ENCODE results near the gene ZNF791. TPM values are rescaled to one million over a fixed set of nuclear protein-coding genes. Genes with fewer than 3 reads are reported as not detected.

The ZNF791 gene
- total and polyA plus RNA-seq, 2 of the 13 experiments (the other 11 are each of a cell fraction or from before 2014, with no cell fraction given): 12.8 to 17.4 TPM

DNA sequence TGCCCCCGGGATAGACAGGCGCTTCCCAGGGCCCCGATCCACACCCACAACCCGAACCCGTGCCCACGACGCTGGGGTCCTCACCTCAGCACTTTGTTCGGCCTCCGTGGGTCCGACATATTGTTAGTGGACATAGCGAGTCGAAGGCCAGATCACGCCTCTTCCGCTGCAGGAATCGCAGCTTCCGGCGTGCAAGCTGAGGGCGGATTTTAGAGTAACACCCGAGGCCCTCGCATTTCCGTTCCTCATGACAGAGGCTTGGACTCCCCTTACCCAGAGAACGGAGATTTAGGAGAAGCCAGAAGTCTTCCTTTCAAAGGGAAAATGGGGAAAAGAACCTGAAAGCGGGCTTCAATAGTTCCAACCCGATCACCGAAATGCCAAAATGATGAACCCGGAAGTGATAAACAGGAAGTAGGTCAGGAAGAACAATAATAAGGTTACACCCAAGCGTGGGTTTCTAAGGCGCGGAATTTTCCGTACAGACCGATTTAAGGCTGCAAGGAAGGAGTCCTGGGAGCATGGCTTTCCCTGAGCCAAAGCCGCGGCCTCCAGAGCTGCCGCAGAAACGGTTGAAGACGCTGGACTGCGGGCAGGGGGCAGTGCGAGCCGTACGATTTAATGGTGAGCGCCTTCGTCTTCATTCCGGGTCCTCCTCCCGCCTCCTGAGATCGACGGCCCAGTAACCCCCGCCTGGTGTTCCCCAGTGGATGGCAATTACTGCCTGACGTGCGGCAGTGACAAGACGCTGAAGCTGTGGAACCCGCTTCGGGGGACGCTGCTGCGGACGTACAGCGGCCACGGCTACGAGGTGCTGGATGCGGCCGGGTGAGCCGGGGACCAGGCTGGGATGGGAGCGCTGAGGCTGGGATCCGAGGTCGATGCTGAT is 58.8 kb downstream of the ZNF791 start (continued):
- TF ChIP-seq NR2F6 (IDR thresholded peaks at IDR 0.05) (no peak), NR2F6 (CRISPR knock-in tag; IDR thresholded peaks at IDR 0.05) (no peak), ZNF691 (CRISPR knock-in tag; IDR thresholded peaks at IDR 0.05; ENCODE audit: borderline replicate concordance, low read depth) (no peak), GTF3A (CRISPR knock-in tag; conservative IDR thresholded peaks at IDR 0.05) (no peak), ZNF724P (CRISPR knock-in tag; IDR thresholded peaks at IDR 0.05; ENCODE audit: borderline replicate concordance) (no peak), CCAR2 (optimal IDR thresholded peaks at IDR 0.05; ENCODE audit: low read depth, low read length) (no peak), FOXO4 (CRISPR knock-in tag; conservative IDR thresholded peaks at IDR 0.05) (no peak), HDAC6 (IDR thresholded peaks at IDR 0.05; ENCODE audit: low read depth, low read length) (no peak), ATF7-NPFF (CRISPR knock-in tag; IDR thresholded peaks at IDR 0.05; ENCODE audit: low read depth) (no peak; the same call in 1 of the 2 replicates), RAD51 (IDR thresholded peaks at IDR 0.05; ENCODE audit: borderline replicate concordance) (no peak), SIX4 (CRISPR knock-in tag; IDR thresholded peaks at IDR 0.05) (no peak), ZNF549 (CRISPR knock-in tag; IDR thresholded peaks at IDR 0.05) (no peak), TBX2 (CRISPR knock-in tag; IDR thresholded peaks at IDR 0.05; ENCODE audit: borderline replicate concordance) (peak; percentile 57), ZNF350 (CRISPR knock-in tag; IDR thresholded peaks at IDR 0.05; ENCODE audit: borderline replicate concordance, low read depth) (peak; percentile 62; the same call in 1 of the 2 replicates), NFE2 (CRISPR knock-in tag; IDR thresholded peaks at IDR 0.05) (no peak), MZF1 (CRISPR knock-in tag; IDR thresholded peaks at IDR 0.05; ENCODE audit: borderline replicate concordance) (no peak), RAD21 (CRISPR knock-in tag; IDR thresholded peaks at IDR 0.05) (no peak), ZNF670 (CRISPR knock-in tag; IDR thresholded peaks at IDR 0.05; ENCODE audit: borderline replicate concordance) (0 out of 2 replicates have a peak, but pooled peaks have one; percentile 29), ZNF124 (CRISPR knock-in tag; IDR thresholded peaks at IDR 0.05) (peak; percentile 27; the same call in 1 of the 2 replicates), ZNF263 (CRISPR knock-in tag; IDR thresholded peaks at IDR 0.05) (no peak), PRDM15 (CRISPR knock-in tag; IDR thresholded peaks at IDR 0.05) (no peak)
- TF ChIP-seq, protein P1, sequence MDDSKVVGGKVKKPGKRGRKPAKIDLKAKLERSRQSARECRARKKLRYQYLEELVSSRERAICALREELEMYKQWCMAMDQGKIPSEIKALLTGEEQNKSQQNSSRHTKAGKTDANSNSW (CRISPR knock-in tag; IDR thresholded peaks at IDR 0.05; ENCODE audit: borderline replicate concordance): no peak
- TF ChIP-seq, protein P2, sequence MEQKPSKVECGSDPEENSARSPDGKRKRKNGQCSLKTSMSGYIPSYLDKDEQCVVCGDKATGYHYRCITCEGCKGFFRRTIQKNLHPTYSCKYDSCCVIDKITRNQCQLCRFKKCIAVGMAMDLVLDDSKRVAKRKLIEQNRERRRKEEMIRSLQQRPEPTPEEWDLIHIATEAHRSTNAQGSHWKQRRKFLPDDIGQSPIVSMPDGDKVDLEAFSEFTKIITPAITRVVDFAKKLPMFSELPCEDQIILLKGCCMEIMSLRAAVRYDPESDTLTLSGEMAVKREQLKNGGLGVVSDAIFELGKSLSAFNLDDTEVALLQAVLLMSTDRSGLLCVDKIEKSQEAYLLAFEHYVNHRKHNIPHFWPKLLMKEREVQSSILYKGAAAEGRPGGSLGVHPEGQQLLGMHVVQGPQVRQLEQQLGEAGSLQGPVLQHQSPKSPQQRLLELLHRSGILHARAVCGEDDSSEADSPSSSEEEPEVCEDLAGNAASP (CRISPR knock-in tag; IDR thresholded peaks at IDR 0.05; ENCODE audit: borderline replicate concordance): no peak; the same call in 1 of the 2 replicates
